Adrenal gland (tissue), 12 donors: ENCODE results near the gene MCF2L. TPM values are rescaled to one million over a fixed set of nuclear protein-coding genes. Genes with fewer than 3 reads are reported as not detected.

Source experiments
- DNase-seq, 7 donors: peaks; one replicate each; pipeline ENCODE4 v3.0.0-alpha.2; 2019 to 2020
- H3K27ac ChIP-seq, 5 donors: fragments of 200-600 bp; sonication (generic) in 4 of 5; 1 replicate in 3 of 5; 2 replicates in 2 of 5; pipeline versions ENCODE4 v1.5.1 to v1.8.0; 2016 to 2020; ENCODE audit warnings: mild to moderate bottlenecking in 1 of 5
- H3K27me3 ChIP-seq: fragments of 200-600 bp; 2 replicates; pipeline ENCODE4 v1.8.0; 2021
- H3K36me3 ChIP-seq, 2 donors: fragments of 200-600 bp; replicated peaks in 1 of 2; 1 replicate in 1 of 2; 2 replicates in 1 of 2; pipeline versions ENCODE4 v1.5.1 to v1.8.0; 2018 to 2022
- H3K4me1 ChIP-seq, 2 donors: fragments of 200-600 bp; replicated peaks in 1 of 2; 1 replicate in 1 of 2; 2 replicates in 1 of 2; pipeline versions ENCODE4 v1.5.1 to v1.8.0; 2018 to 2021
- H3K4me3 ChIP-seq, 4 donors: fragments of 200-600 bp; sonication (generic) in 3 of 4; one replicate each; pipeline ENCODE4 v1.5.1; 2016 to 2018
- H3K9me3 ChIP-seq, 3 donors: fragments of 200-600 bp; sonication (generic) in 1 of 3; replicated peaks in 1 of 3; 1 replicate in 2 of 3; 2 replicates in 1 of 3; pipeline versions ENCODE4 v1.5.1 to v1.8.0; 2016 to 2021
- POLR2A ChIP-seq, 2 donors: fragments of 450-650 bp; IDR thresholded peaks; one replicate each; pipeline ENCODE4 v1.6.1; 2017; ENCODE audit warnings: antibody characterized with exemption in 2 of 2, mild to moderate bottlenecking in 2 of 2, moderate library complexity in 1 of 2
- WGBS, 4 donors: extraction: QIAGEN DNeasy Blood & Tissue Kit in 2 of 4; methylation state at CpG; one replicate each; pipeline versions ENCODE4 v1.1.5 to v1.1.7; 2013 to 2017; 5-methylcytosine and 5-hydroxymethylcytosine counted together
- intact Hi-C, 2 donors: fragments of 100-400 bp; cut with DNase I; formaldehyde crosslinking; loops; one replicate each; pipeline versions ENCODE4 v1.14.1 to v1.15.0; 2022 to 2023
- polyA plus RNA-seq, 3 donors: library from polyadenylated mRNA; stranded (reverse); fragments of 200-250 nt in 2 of 3; fragments of 350-450 nt in 1 of 3; fragmentation: Illumina TruSeq in 1 of 3; extraction: RNeasy Lipid Tissue Mini Kit (QIAGEN cat#74804) in 1 of 3; gene quantifications; one replicate each; pipeline ENCODE4 v1.2.3, GENCODE V29; 2013 to 2014
- total RNA-seq, 9 donors: library from RNA; depleted of rRNA in 4 of 9; stranded (reverse); fragments of >200 nt in 4 of 9; fragments of 120-200 nt in 1 of 9; fragmentation: NEBNext Ultra II Directional in 1 of 9; extraction: Animal tissue kit (Norgen Biotek cat#: 25700) in 1 of 9; gene quantifications; one replicate each; pipeline versions ENCODE4 v1.1.0 to v1.2.4, GENCODE V29; 2013 to 2023
- TF ChIP-seq, protein P1 (sequence below), 6 experiments: fragments of 450-650 bp in 4 of 6; fragments of 200-600 bp in 2 of 6; sonication (generic) in 1 of 6; IDR thresholded peaks; 1 replicate in 5 of 6; 2 replicates in 1 of 6; pipeline versions ENCODE4 v1.5.1 to v1.8.0; 2016 to 2021; ENCODE audit warnings: antibody characterized with exemption in 6 of 6, mild to moderate bottlenecking in 2 of 6, moderate library complexity in 1 of 6
- donor health status: healthy with polysubstance abuse.
- donor health status: Bipolar disorder and iron deficiency.
- donor health status: DM: yes; HTN: yes; CAD: no.
- donor health status: DM: no; HTN: no; CAD: no.
- donor health status: DM: no; HTN: no; CAD: no.
- donor health status: DM: yes; HTN: yes; CAD: no.

MCF2L gene
- total and polyA plus RNA-seq, 12 donors, result 7.6 to 49.0 (median 15.3) TPM

DNA sequence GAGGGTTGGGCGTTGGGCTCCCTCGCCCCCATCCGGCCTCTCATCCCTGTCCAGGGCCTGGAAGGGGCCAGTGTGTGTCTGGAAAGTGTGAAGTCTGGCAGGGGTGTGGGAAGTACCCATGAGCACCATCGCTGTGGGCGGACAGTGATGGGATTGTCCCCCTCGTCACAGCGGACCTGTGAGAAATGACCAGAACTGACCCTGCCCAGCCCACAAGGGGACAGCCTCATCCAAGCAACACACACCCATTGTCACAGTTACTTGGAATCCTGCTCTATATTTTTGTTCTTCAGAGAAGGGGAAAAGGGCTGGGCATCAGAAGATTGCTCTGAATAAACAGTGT is 18.6 kb downstream of the MCF2L start:
- H3K27me3 ChIP-seq, result no peaks in the 10 kb centered on the region
- peak overlapping the region in 1 of 5 donors; percentile 12 for H3K27ac ChIP-seq
- no peaks in the 10 kb centered on the region for H3K4me1 ChIP-seq
- H3K36me3 ChIP-seq, result no peaks in the 10 kb centered on the region
- no peak for DNase-seq
- TF ChIP-seq, protein P1, sequence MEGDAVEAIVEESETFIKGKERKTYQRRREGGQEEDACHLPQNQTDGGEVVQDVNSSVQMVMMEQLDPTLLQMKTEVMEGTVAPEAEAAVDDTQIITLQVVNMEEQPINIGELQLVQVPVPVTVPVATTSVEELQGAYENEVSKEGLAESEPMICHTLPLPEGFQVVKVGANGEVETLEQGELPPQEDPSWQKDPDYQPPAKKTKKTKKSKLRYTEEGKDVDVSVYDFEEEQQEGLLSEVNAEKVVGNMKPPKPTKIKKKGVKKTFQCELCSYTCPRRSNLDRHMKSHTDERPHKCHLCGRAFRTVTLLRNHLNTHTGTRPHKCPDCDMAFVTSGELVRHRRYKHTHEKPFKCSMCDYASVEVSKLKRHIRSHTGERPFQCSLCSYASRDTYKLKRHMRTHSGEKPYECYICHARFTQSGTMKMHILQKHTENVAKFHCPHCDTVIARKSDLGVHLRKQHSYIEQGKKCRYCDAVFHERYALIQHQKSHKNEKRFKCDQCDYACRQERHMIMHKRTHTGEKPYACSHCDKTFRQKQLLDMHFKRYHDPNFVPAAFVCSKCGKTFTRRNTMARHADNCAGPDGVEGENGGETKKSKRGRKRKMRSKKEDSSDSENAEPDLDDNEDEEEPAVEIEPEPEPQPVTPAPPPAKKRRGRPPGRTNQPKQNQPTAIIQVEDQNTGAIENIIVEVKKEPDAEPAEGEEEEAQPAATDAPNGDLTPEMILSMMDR (IDR thresholded peaks at IDR 0.05), result no peak
- TF ChIP-seq POLR2A (IDR thresholded peaks at IDR 0.05), result no peak
- WGBS, 4 donors, result 71 to 80% (median 74%) methylated on average over 3 to 7 of the region's 7 CpGs
- intact Hi-C loops, result no loop called here
- H3K9me3 ChIP-seq, result no peaks in the 10 kb centered on the region
- no peak overlapping the region for H3K4me3 ChIP-seq

DNA sequence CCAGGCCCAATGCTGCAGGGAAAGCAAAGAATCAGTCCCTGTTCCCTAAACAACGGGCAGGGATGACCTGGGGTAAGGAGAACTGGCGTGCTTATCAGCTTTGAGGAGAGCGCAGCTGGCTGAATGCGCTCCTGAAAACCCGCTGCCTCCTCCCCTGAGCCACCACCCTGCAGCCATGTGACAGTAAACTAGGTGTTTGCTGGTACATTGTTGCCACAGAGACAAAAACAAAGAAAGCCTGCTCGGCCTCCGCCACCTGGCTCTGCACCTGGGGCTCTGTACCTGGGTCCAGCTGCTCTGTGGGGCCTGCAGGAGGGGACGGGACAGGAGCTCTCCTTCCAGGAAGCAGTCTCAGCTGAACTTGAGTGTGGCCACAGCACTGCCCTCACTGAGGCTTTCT is 21.8 kb downstream of the MCF2L start:
- DNase-seq, result peak in 1 of 7 donors; percentile 81
- 72 to 94% (median 79%) methylated on average over 5 to 8 of the region's 8 CpGs for WGBS, 4 donors
- intact Hi-C loops, result no loop called here
- no peaks in the 10 kb centered on the region for H3K4me1 ChIP-seq
- H3K9me3 ChIP-seq, result no peaks in the 10 kb centered on the region
- no peaks in the 10 kb centered on the region for H3K36me3 ChIP-seq
- no peak overlapping the region for H3K4me3 ChIP-seq
- TF ChIP-seq POLR2A (IDR thresholded peaks at IDR 0.05), result no peak
- no peak overlapping the region for H3K27ac ChIP-seq
- no peaks in the 10 kb centered on the region for H3K27me3 ChIP-seq

DNA sequence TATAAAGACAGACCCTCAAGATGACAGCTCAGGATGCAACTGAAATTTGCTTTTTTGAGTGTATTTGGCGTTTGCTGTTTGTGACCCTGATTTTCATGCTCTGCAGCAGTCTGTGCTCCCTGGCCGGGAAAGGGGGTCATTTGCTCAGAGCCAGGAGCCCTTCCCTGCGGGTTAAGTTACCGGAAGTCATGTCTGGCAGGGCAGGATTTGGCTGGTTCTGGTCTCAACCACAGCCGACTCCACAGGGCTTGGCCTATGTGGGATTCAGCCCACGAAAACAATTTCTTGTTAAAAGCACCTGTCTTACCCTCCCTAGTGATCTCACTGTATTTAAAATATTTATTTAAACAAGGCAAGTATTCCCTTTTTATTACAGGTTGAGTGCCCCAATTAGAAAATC is 22.6 kb downstream of the MCF2L start:
- no peak overlapping the region for H3K4me3 ChIP-seq
- no peak overlapping the region for H3K27ac ChIP-seq
- TF ChIP-seq, protein P1 (IDR thresholded peaks at IDR 0.05), result no peak
- TF ChIP-seq POLR2A (IDR thresholded peaks at IDR 0.05), result no peak
- H3K9me3 ChIP-seq, result no peaks in the 10 kb centered on the region
- H3K36me3 ChIP-seq, result no peaks in the 10 kb centered on the region
- intact Hi-C loops, result no loop called here
- WGBS, 4 donors, result 55 to 61% (median 59%) methylated on average over 6 of the region's 6 CpGs
- no peaks in the 10 kb centered on the region for H3K27me3 ChIP-seq
- no peaks in the 10 kb centered on the region for H3K4me1 ChIP-seq
- no peak for DNase-seq

- H3K4me1 ChIP-seq, result no peaks in the 10 kb centered on the region
- TF ChIP-seq, protein P1 (IDR thresholded peaks at IDR 0.05), result no peak
- TF ChIP-seq POLR2A (IDR thresholded peaks at IDR 0.05), result no peak
Measured at GRCh38 chr13:112992931-112993680, 24.1 kb downstream of the MCF2L start.

More at GRCh38 chr13:112992931-112993680, 24.1 kb downstream of the MCF2L start:
- no peak for DNase-seq
- H3K9me3 ChIP-seq, result no peaks in the 10 kb centered on the region
- 79 to 86% (median 83%) methylated on average over 28 to 31 of the region's 31 CpGs for WGBS, 4 donors
- no peak overlapping the region for H3K27ac ChIP-seq
- intact Hi-C loops, result no loop called here
- no peaks in the 10 kb centered on the region for H3K36me3 ChIP-seq
- no peaks in the 10 kb centered on the region for H3K27me3 ChIP-seq
- no peak overlapping the region for H3K4me3 ChIP-seq
